ENCODE results near the gene PRKAR2A.

DNA sequence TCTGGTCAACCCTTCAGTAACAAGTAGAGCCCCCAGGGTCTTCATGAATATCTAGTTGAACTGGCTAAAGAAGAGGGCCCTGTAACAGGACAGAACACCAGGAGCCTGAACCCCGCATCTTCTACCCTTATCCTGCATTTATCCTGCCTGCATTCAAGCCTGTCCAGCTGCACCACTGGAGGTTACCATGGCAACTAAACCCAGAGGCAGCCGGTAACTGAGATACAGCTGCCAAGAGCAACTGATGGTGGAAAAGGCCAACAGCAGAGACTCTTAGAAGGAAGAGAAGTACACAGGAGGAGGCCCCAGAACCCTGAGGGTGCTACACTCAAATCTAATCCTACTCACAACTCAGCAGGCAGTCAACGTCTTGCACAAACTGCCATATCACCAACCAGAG is 3.7 kb upstream of the PRKAR2A start:
- TF ChIP-seq, protein P1, sequence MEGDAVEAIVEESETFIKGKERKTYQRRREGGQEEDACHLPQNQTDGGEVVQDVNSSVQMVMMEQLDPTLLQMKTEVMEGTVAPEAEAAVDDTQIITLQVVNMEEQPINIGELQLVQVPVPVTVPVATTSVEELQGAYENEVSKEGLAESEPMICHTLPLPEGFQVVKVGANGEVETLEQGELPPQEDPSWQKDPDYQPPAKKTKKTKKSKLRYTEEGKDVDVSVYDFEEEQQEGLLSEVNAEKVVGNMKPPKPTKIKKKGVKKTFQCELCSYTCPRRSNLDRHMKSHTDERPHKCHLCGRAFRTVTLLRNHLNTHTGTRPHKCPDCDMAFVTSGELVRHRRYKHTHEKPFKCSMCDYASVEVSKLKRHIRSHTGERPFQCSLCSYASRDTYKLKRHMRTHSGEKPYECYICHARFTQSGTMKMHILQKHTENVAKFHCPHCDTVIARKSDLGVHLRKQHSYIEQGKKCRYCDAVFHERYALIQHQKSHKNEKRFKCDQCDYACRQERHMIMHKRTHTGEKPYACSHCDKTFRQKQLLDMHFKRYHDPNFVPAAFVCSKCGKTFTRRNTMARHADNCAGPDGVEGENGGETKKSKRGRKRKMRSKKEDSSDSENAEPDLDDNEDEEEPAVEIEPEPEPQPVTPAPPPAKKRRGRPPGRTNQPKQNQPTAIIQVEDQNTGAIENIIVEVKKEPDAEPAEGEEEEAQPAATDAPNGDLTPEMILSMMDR (IDR thresholded peaks at IDR 0.05): no peak
- no peak for TF ChIP-seq POLR2A (IDR thresholded peaks at IDR 0.05)
